Measurements from ENCODE around the gene PARD3B.

DNA sequence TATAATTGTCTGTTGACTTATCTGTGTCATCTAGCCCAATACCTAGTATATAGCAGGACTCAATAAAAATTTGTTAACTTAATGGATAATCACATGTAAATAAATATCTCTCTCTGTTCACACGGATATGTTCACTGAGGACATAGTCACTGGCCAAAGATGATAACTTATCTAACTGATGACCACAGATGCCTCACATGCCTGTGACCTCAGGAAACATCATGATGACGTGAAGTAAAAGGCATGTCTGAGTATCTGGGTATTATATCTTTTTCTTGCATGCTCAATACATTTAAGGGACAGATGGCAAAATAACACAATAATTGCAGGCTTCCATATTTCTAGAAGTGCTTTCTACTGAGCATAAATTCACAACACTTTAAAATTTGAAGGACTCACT lies 41.4 kb upstream of the PARD3B start:
- TF ChIP-seq CTCF (IDR thresholded peaks at IDR 0.05): no peak
- TF ChIP-seq POLR2A (IDR thresholded peaks at IDR 0.05): no peak
- TF ChIP-seq POLR2AphosphoS5 (IDR thresholded peaks at IDR 0.05): no peak

Measured in prostate gland (tissue), 2 donors.